Type B pancreatic cell (in vitro differentiated cells): Measurements from ENCODE around the gene IYD. TPM values are rescaled to one million over a fixed set of nuclear protein-coding genes. Genes with fewer than 3 reads are reported as not detected.

ENCODE experiments used
- DNase-seq: peaks from one replicate; pipeline ENCODE4 v3.0.0; 2021; ENCODE audit warnings: mixed read lengths; ENCODE audit not compliant: unreplicated experiment; ENCODE audit errors: extremely low spot score
- H3K27ac Mint-ChIP-seq: 2 replicates; pipeline ENCODE4 v1.8.0; 2021; ENCODE audit warnings: mild to moderate bottlenecking, mixed read lengths
- H3K27me3 Mint-ChIP-seq: 2 replicates; pipeline ENCODE4 v1.8.0; 2021; ENCODE audit warnings: mixed read lengths
- H3K36me3 Mint-ChIP-seq: 2 replicates; pipeline ENCODE4 v1.8.0; 2021; ENCODE audit warnings: mixed read lengths
- H3K4me1 Mint-ChIP-seq: one replicate; pipeline ENCODE4 v1.8.0; 2021; ENCODE audit warnings: mixed read lengths; ENCODE audit not compliant: unreplicated experiment
- H3K4me3 Mint-ChIP-seq: 2 replicates; pipeline ENCODE4 v1.8.0; 2021; ENCODE audit warnings: mild to moderate bottlenecking, mixed read lengths
- H3K9me3 Mint-ChIP-seq: 2 replicates; pipeline ENCODE4 v1.8.0; 2021; ENCODE audit warnings: mixed read lengths
- long read RNA-seq: library from polyadenylated mRNA; unstranded; transcript quantifications from one replicate; pipeline ENCODE4 v2.0.0, GENCODE V29; 2020
- total RNA-seq: library from RNA; stranded (reverse); gene quantifications from 2 replicates; pipeline ENCODE4 v1.2.1, GENCODE V29; 2021; ENCODE audit warnings: low replicate concordance
- TF ChIP-seq, protein P1 (sequence below): fragments of 200-600 bp; sonication (generic); conservative IDR thresholded peaks from 2 replicates; pipeline ENCODE4 v1.5.0; 2021; ENCODE audit warnings: antibody characterized with exemption, mild to moderate bottlenecking

Gene IYD, protein sequence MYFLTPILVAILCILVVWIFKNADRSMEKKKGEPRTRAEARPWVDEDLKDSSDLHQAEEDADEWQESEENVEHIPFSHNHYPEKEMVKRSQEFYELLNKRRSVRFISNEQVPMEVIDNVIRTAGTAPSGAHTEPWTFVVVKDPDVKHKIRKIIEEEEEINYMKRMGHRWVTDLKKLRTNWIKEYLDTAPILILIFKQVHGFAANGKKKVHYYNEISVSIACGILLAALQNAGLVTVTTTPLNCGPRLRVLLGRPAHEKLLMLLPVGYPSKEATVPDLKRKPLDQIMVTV
- 0.24 and 0.69 TPM in 2 replicates for total RNA-seq
- long read RNA-seq: 0 reads

- peaks cover 10% of the 10 kb centered on the region for H3K4me1 Mint-ChIP-seq
- H3K27me3 Mint-ChIP-seq: peaks cover 3% of the 10 kb centered on the region
- TF ChIP-seq, protein P1, sequence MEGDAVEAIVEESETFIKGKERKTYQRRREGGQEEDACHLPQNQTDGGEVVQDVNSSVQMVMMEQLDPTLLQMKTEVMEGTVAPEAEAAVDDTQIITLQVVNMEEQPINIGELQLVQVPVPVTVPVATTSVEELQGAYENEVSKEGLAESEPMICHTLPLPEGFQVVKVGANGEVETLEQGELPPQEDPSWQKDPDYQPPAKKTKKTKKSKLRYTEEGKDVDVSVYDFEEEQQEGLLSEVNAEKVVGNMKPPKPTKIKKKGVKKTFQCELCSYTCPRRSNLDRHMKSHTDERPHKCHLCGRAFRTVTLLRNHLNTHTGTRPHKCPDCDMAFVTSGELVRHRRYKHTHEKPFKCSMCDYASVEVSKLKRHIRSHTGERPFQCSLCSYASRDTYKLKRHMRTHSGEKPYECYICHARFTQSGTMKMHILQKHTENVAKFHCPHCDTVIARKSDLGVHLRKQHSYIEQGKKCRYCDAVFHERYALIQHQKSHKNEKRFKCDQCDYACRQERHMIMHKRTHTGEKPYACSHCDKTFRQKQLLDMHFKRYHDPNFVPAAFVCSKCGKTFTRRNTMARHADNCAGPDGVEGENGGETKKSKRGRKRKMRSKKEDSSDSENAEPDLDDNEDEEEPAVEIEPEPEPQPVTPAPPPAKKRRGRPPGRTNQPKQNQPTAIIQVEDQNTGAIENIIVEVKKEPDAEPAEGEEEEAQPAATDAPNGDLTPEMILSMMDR: no peak
- no peak within 1 kb of the TSS for H3K4me3 Mint-ChIP-seq
- no peak for DNase-seq
- H3K9me3 Mint-ChIP-seq: no peaks in the 10 kb centered on the region
- no peaks in the 10 kb centered on the region for H3K36me3 Mint-ChIP-seq
- peak within 1 kb of the TSS; percentile 12 for H3K27ac Mint-ChIP-seq
These were observed at the start of gene IYD for GRCh38 chr6:150368762-150369161. TSS of gene IYD (plus strand) at chr6:150369012. CDS start at chr6:150369032, 20 bp downstream.

GRCh38 chr6:150319924-150320323 lies 48.9 kb upstream of the IYD start:
- Mint-ChIP-seq H3K36me3 (no peaks in the 10 kb centered on the region), H3K4me3 (no peak overlapping the region)

DNA sequence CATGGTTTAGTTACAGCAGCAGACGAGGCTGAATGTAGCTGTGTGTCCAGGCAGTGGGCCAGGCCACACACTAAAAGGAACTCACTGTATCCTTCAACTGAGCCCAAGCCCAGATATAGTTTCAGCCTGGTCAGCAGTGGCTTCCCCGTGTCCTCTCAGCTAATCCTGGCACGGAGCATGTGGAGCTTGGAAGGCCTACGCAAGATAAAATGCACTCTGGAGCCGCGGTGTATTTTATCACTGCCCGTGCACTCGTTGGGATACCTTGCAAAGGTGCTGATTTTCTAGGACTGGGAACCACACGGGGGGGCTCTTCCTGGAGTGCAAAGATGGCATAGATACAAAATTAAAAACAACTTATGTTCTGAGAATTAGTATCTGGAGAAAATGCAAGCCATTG lies 48.4 kb upstream of the IYD start:
- DNase-seq: no peak
- H3K27me3 Mint-ChIP-seq: peaks cover 7% of the 10 kb centered on the region
- no peaks in the 10 kb centered on the region for H3K4me1 Mint-ChIP-seq
- no peaks in the 10 kb centered on the region for H3K36me3 Mint-ChIP-seq
- H3K27ac Mint-ChIP-seq: no peak overlapping the region
- TF ChIP-seq, protein P1: no peak
- peaks cover 3% of the 10 kb centered on the region for H3K9me3 Mint-ChIP-seq
- no peak overlapping the region for H3K4me3 Mint-ChIP-seq

More at GRCh38 chr6:150319924-150320323, 48.9 kb upstream of the IYD start:
- Mint-ChIP-seq H3K4me1 (no peaks in the 10 kb centered on the region), H3K27me3 (peaks cover 5% of the 10 kb centered on the region), H3K27ac (no peak overlapping the region), H3K9me3 (no peaks in the 10 kb centered on the region)
- TF ChIP-seq, protein P1: no peak
- DNase-seq: no peak

DNA sequence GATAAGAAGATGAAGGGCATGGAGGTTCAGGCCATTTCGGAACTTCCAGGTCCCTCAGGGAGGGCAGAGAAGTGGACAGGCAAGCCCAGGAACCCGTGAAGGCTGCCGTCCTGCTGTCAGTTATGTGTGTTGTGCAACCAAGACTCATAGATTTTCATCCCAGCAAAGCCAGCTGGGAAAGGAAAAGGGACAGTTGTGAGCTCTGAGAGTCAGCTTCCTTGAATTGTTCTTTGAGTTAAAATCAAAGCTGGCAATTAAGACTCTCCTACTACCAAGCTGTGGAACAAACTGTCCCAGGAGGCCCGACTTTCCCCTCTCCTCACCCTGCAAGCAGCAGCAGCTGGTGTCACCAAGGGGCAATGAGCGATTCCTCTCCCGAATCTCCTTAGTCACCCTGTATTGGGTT lies 46.3 kb upstream of the IYD start:
- H3K4me3 Mint-ChIP-seq: no peak overlapping the region
- H3K27me3 Mint-ChIP-seq: peaks cover 14% of the 10 kb centered on the region
- peaks cover 5% of the 10 kb centered on the region for H3K9me3 Mint-ChIP-seq
- no peaks in the 10 kb centered on the region for H3K36me3 Mint-ChIP-seq
- DNase-seq: no peak
- no peaks in the 10 kb centered on the region for H3K4me1 Mint-ChIP-seq
- TF ChIP-seq, protein P1: no peak
- no peak overlapping the region for H3K27ac Mint-ChIP-seq

GRCh38 chr6:150323205-150323604 lies 45.6 kb upstream of the IYD start:
- Mint-ChIP-seq H3K4me3 (no peak overlapping the region), H3K27me3 (peaks cover 14% of the 10 kb centered on the region), H3K9me3 (peaks cover 5% of the 10 kb centered on the region), H3K4me1 (no peaks in the 10 kb centered on the region), H3K27ac (no peak overlapping the region), H3K36me3 (no peaks in the 10 kb centered on the region)
- TF ChIP-seq, protein P1: no peak
- DNase-seq: no peak
